NCI-H1048 (cell line): ENCODE results near the gene MUC22.

Experiments
- DNase-seq: peaks from one replicate; lab custom pipeline; 2025; lab: John Stamatoyannopoulos, UW

The MUC22 gene

GRCh38 chr6:31079656-31080261 is 69.5 kb downstream of the MUC22 start:
- DNase-seq: peak; percentile 63

DNA sequence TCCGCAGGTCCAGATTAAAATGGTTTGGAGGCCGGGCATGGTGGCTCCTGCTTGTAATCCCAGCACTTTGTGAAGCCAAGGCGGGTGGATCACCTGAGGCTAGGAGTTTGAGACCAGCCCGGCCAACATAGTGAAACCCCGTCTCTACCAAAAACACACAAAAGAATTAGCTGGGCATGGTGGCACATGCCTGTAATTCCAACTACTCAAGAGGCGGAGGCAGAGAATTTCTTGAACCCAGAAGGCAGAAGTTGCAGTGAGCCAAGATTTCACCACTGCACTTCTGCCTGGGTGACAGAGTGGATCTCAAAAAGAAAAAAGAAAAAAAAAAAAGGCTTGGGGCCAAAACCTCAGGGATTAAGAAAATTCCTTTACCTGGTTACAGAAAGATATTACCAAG is 71.6 kb downstream of the MUC22 start:
- DNase-seq: no peak

DNA sequence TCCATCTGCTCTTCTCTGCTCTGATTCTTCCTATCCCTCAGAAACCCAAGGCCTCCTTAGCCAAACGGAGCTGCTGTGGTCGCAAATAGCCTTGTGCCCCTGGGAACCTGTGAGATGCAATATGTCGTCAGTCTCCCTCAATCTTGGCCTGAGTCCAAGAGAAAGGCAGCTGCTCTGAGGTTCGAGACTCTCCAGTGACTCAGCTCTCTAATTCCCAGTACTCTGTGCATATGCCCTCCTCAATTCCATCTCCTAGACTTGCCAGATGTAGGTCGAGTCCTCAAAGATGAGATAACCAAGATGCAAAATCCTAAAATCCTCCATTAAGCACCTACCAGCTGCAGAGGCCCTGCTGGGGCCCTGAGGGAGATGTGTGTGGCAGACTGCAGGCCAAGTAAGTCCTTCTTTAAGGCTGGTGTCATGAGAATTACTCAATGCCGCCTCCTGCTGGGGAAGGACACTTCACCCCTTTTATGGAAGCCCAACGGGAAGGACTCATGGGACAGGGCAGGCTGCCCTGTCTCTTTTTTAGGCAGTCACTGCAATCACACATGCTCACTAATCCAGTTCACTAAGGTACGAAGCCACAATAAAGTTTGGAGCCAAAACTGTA is 73.6 kb downstream of the MUC22 start:
- no peak for DNase-seq
